GM06990 (cell line): ENCODE results near the gene CLSTN3.

Source experiments
- DNase-seq: peaks from one replicate; pipeline ENCODE4 v3.0.0-alpha.2; 2011; ENCODE audit not compliant: insufficient read length; ENCODE audit errors: extremely low read depth
- H3K27me3 ChIP-seq: replicated peaks from 2 replicates; pipeline ENCODE4 v1.6.0; 2011; ENCODE audit warnings: low read length; ENCODE audit not compliant: control insufficient read depth, insufficient read depth
- H3K36me3 ChIP-seq: 2 replicates; pipeline ENCODE4 v1.5.1; 2011; ENCODE audit warnings: low read length; ENCODE audit not compliant: control insufficient read depth, insufficient read depth
- H3K4me3 ChIP-seq: replicated peaks from 2 replicates; pipeline ENCODE4 v1.5.1; 2011; ENCODE audit warnings: low read depth, mild to moderate bottlenecking, control low read depth, low read length
- TF ChIP-seq, protein P1 (sequence below): IDR thresholded peaks from 2 replicates; pipeline ENCODE4 v1.5.1; 2011; ENCODE audit warnings: low read length, control low read depth, mild to moderate bottlenecking, inconsistent platforms; ENCODE audit not compliant: insufficient read depth, poor library complexity, severe bottlenecking

The CLSTN3 gene

DNA sequence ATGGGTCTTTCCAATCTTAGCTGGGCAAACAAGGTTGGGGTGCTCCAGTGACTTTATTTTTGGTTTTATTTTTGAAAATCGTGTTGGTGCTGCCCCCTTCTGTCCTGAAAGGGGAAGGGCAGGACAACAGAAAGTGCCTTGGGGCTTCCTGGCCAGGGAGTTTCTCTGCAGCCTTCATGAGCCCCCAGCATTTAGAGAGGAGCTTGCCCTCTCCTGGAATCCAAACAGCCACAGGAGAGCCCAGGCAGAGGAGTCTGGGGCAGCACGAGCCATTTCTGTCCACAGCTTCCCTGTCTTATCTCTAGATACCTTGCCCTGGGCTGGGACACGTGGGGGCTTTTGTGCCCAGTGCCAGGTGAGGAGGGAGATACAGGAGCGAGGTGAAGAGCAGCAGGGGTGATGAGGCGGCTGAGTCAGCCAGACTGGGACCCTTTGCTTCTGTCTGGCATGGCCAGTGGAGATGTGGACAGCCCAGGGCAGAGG, 16.7 kb upstream of the CLSTN3 start:
- peaks cover 18% of the 10 kb centered on the region for H3K36me3 ChIP-seq
- no peak overlapping the region for H3K4me3 ChIP-seq
- TF ChIP-seq, protein P1, sequence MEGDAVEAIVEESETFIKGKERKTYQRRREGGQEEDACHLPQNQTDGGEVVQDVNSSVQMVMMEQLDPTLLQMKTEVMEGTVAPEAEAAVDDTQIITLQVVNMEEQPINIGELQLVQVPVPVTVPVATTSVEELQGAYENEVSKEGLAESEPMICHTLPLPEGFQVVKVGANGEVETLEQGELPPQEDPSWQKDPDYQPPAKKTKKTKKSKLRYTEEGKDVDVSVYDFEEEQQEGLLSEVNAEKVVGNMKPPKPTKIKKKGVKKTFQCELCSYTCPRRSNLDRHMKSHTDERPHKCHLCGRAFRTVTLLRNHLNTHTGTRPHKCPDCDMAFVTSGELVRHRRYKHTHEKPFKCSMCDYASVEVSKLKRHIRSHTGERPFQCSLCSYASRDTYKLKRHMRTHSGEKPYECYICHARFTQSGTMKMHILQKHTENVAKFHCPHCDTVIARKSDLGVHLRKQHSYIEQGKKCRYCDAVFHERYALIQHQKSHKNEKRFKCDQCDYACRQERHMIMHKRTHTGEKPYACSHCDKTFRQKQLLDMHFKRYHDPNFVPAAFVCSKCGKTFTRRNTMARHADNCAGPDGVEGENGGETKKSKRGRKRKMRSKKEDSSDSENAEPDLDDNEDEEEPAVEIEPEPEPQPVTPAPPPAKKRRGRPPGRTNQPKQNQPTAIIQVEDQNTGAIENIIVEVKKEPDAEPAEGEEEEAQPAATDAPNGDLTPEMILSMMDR = peak; percentile 82
- DNase-seq = no peak
- no peaks in the 10 kb centered on the region for H3K27me3 ChIP-seq

DNA sequence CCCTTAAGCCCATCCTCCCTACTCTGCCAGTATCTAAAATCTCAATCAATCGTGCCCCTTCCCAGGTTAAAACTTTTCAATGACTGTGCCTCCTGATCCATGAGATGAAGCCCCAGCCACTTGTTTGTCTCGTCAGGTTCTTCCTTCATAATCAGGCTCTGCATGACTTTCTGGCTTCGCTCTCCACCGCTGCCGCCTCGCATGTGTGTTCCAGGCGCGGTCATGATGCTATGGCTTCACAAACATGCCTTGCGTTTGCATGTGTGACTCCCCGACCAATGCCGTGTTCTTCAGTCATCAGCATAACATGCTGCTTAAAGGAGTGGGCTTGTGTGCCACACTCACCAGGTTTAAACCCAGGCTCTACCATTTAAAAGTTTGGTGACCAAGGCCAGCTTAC, 16.2 kb upstream of the CLSTN3 start:
- H3K27me3 ChIP-seq = no peaks in the 10 kb centered on the region
- DNase-seq = no peak
- TF ChIP-seq, protein P1 = no peak
- H3K4me3 ChIP-seq = no peak overlapping the region
- peaks cover 18% of the 10 kb centered on the region for H3K36me3 ChIP-seq

DNA sequence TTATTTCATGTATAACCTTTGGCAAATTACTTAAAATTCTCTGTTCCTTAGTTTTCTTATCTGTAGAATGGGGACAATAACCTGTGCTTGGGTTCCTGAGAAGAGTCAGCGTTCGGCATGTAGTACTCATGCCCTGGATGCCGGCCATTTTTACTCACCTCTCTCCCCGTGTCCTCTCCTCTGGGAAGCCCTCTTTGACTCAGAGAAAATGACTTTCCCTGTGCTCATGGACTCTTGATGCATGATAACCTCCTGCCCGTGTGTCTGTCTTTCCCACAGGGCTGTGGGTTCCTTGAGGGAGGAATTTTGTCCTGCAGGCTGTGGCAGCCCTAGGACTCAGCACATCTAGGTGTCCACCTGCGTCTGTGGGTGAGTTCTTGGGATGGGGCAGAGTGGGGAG, 15.3 kb upstream of the CLSTN3 start:
- TF ChIP-seq, protein P1 = no peak
- Histone ChIP-seq H3K27me3 (no peaks in the 10 kb centered on the region), H3K4me3 (no peak overlapping the region), H3K36me3 (peaks cover 18% of the 10 kb centered on the region)
- DNase-seq = no peak

DNA sequence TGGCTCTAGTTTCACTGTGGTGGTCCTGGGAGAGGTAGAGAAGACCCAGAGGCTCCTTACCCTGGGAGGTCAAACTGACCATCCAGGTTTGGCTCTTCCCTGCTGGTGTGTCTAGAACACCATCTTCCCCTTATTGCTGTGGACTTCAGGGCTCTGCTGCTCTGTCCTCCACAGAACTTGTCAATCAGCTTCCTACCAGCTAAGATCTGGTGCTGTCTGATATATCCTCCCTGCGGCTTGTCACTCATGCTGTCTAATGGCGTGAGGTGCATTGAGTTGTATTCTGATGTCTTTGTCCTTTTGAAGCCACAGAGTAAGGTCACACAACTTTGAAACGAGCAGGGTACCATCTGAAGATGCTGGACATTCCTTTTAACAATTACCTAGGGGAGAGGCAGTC, 14.0 kb upstream of the CLSTN3 start:
- TF ChIP-seq, protein P1 = no peak
- no peak for DNase-seq
- no peak overlapping the region for H3K4me3 ChIP-seq
- no peaks in the 10 kb centered on the region for H3K27me3 ChIP-seq
- H3K36me3 ChIP-seq = peaks cover 15% of the 10 kb centered on the region

DNA sequence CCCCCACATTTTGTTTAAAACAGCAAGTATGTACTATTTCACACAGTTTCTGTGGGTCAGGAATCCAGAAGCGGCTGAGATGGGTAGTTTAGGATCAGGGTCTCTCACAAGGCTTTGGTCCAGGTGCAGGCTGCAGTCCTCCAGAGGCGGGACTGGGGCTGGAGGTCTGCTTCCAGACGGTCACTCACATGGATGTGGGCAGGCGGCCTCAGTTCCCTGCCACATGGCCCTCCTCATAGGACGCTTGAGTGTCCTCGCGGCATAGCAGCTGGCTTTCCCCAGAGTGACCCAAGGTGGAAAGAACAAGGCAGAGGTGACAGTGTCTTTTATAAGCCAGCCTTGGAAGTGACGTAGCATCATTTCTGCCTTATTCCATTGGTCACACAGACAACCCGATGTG, 13.3 kb upstream of the CLSTN3 start:
- H3K36me3 ChIP-seq = peaks cover 17% of the 10 kb centered on the region
- TF ChIP-seq, protein P1 = no peak
- no peaks in the 10 kb centered on the region for H3K27me3 ChIP-seq
- H3K4me3 ChIP-seq = no peak overlapping the region
- DNase-seq = no peak

DNA sequence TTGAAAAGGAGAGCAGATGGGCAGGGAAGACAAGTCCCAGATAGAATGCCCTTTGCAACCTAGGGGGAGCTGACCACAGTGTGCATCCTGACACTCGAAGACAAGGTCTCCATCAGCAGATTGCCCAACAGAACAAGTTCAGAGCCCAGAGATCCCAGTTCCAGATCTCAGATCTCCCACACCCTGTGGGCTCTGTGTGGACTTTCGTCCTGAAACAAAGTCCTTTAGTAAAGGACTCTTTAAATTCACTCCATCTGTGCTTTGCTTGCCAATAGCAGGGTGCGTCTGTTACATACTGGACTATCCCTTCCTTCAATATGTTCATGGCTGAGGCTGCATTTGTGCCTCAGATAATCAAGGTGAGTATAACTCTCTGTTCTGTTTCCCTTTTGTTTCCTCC, 12.5 kb upstream of the CLSTN3 start:
- TF ChIP-seq, protein P1 = no peak
- no peaks in the 10 kb centered on the region for H3K27me3 ChIP-seq
- H3K4me3 ChIP-seq = no peak overlapping the region
- no peak for DNase-seq
- peaks cover 17% of the 10 kb centered on the region for H3K36me3 ChIP-seq
